B cell (primary cell): ENCODE data around the gene RHCE. TPM values are rescaled to one million over a fixed set of nuclear protein-coding genes. Genes with fewer than 3 reads are reported as not detected.

Experiments used
- ATAC-seq: fragments of 200-7000 bp; cut with Tn5 transposase; one replicate; pipeline ENCODE4 v1.10.0; 2021; ENCODE audit warnings: low read depth, mild to moderate bottlenecking, moderate number of reproducible peaks, moderate library complexity
- CTCF ChIA-PET: fragments of 350-600 bp; sonication (Branson Sonifier 250); formaldehyde crosslinking; loops from one replicate; lab custom pipeline; 2021; ENCODE audit warnings: antibody characterized with exemption, inconsistent platforms; lab: Charles Lee
- POLR2A ChIA-PET: fragments of 350-600 bp; sonication (Branson Sonifier 250); formaldehyde crosslinking; loops from one replicate; lab custom pipeline; 2021; ENCODE audit warnings: antibody characterized with exemption; lab: Charles Lee
- DNase-seq: peaks from one replicate; pipeline ENCODE4 v3.0.0; 2013
- H2AFZ ChIP-seq: 2 replicates; pipeline ENCODE4 v1.6.1; 2012; ENCODE audit warnings: mild to moderate bottlenecking, low read depth, low read length; ENCODE audit not compliant: insufficient read depth, poor library complexity, severe bottlenecking
- H3K27ac ChIP-seq, 2 donors: 1 replicate in 1 of 2; 2 replicates in 1 of 2; pipeline ENCODE4 v1.5.1; 2012 to 2013; ENCODE audit warnings: low read length in 2 of 2, mild to moderate bottlenecking in 2 of 2, moderate library complexity in 1 of 2
- H3K27me3 ChIP-seq, 4 experiments: fragments of 200-600 bp in 1 of 4; sonication (generic) in 1 of 4; replicated peaks in 1 of 4; 1 replicate in 2 of 4; 2 replicates in 2 of 4; pipeline versions ENCODE4 v1.6.1 to v1.7.0; 2013 to 2016; ENCODE audit warnings: low read length in 3 of 4, mild to moderate bottlenecking in 2 of 4, mixed read lengths in 1 of 4, moderate library complexity in 1 of 4; ENCODE audit not compliant: insufficient read depth in 4 of 4, control insufficient read depth in 3 of 4; ENCODE audit errors: control extremely low read depth in 1 of 4
- H3K36me3 ChIP-seq, 2 experiments: replicated peaks in 1 of 2; 1 replicate in 1 of 2; 2 replicates in 1 of 2; pipeline versions ENCODE4 v1.6.1 to v1.7.1; 2013; ENCODE audit warnings: low read length in 1 of 2; ENCODE audit not compliant: insufficient read depth in 2 of 2, control insufficient read depth in 1 of 2; ENCODE audit errors: control extremely low read depth in 1 of 2, extremely low read depth in 1 of 2
- H3K4me1 ChIP-seq, 2 donors: fragments of 200-600 bp in 1 of 2; sonication (generic) in 1 of 2; 1 replicate in 1 of 2; 2 replicates in 1 of 2; pipeline versions ENCODE4 v1.5.1 to v1.6.1; 2013 to 2017; ENCODE audit warnings: low read length in 2 of 2; ENCODE audit not compliant: control insufficient read depth in 2 of 2, insufficient read depth in 2 of 2
- H3K4me2 ChIP-seq: replicated peaks from 2 replicates; pipeline ENCODE3; 2012; ENCODE audit warnings: mild to moderate bottlenecking, low read depth, low read length; ENCODE audit not compliant: poor library complexity, severe bottlenecking
- H3K4me3 ChIP-seq, 5 experiments: fragments of 200-600 bp in 1 of 5; sonication (generic) in 1 of 5; 1 replicate in 3 of 5; 2 replicates in 2 of 5; pipeline versions ENCODE4 v1.5.1 to v1.7.0; 2011 to 2016; ENCODE audit warnings: low read length in 4 of 5, mild to moderate bottlenecking in 4 of 5, low read depth in 2 of 5, control low read depth in 1 of 5, moderate library complexity in 1 of 5; ENCODE audit not compliant: insufficient read depth in 1 of 5; ENCODE audit errors: control extremely low read depth in 1 of 5, extremely low read depth in 1 of 5
- H3K79me2 ChIP-seq: fragments of 200-600 bp; sonication (generic); one replicate; pipeline ENCODE4 v1.6.0; 2016; ENCODE audit warnings: low read length; ENCODE audit not compliant: control insufficient read depth, insufficient read depth
- H3K9ac ChIP-seq: fragments of 200-600 bp; sonication (generic); 2 replicates; pipeline ENCODE4 v1.6.1; 2017; ENCODE audit warnings: mild to moderate bottlenecking, low read length, moderate library complexity
- H3K9me3 ChIP-seq, 3 donors: one replicate each; pipeline versions ENCODE4 v1.6.1 to v1.7.1; 2013; ENCODE audit warnings: low read length in 2 of 3; ENCODE audit not compliant: control insufficient read depth in 2 of 3, insufficient read depth in 1 of 3; ENCODE audit errors: control extremely low read depth in 1 of 3
- H4K20me1 ChIP-seq: 2 replicates; pipeline ENCODE4 v1.6.0; 2012; ENCODE audit warnings: mild to moderate bottlenecking, low read length; ENCODE audit not compliant: insufficient read depth, control insufficient read depth, poor library complexity, severe bottlenecking
- H3K27ac Mint-ChIP-seq: one replicate; pipeline ENCODE4 v1.8.0; 2021; ENCODE audit warnings: mixed read lengths
- H3K27me3 Mint-ChIP-seq: one replicate; pipeline ENCODE4 v1.8.0; 2021; ENCODE audit warnings: mixed read lengths
- H3K4me1 Mint-ChIP-seq: one replicate; pipeline ENCODE4 v1.8.0; 2021; ENCODE audit warnings: mixed read lengths
- H3K4me3 Mint-ChIP-seq: one replicate; pipeline ENCODE4 v1.8.0; 2021; ENCODE audit warnings: mixed read lengths
- H3K9me3 Mint-ChIP-seq: one replicate; pipeline ENCODE4 v1.8.0; 2022; ENCODE audit warnings: mixed read lengths; ENCODE audit not compliant: insufficient read depth
- CTCF ChIP-seq: fragments of 200-600 bp; IDR thresholded peaks from one replicate; pipeline ENCODE4 v1.8.0; 2022; ENCODE audit warnings: antibody characterized with exemption, mild to moderate bottlenecking
- EZH2 ChIP-seq: IDR thresholded peaks from 2 replicates; pipeline ENCODE4 v1.6.1; 2012; ENCODE audit warnings: borderline replicate concordance, low read depth, mild to moderate bottlenecking, moderate library complexity, low read length; ENCODE audit not compliant: insufficient read depth, poor library complexity, severe bottlenecking
- WGBS: methylation state at CpG from one replicate; pipeline ENCODE4 v1.1.5; 2013; ENCODE audit warnings: missing lambda C conversion rate; ENCODE audit not compliant: insufficient coverage; 5-methylcytosine and 5-hydroxymethylcytosine counted together
- intact Hi-C: fragments of 100-400 bp; cut with micrococcal nuclease; formaldehyde crosslinking; loops from one replicate; pipeline ENCODE4 v1.10.0; 2022
- polyA plus RNA-seq: library from polyadenylated mRNA; depleted of rRNA; stranded (reverse); fragments of >200 nt; gene quantifications from 2 replicates; pipeline ENCODE4 v1.2.3, GENCODE V29; 2012
- total RNA-seq, 2 donors: library from RNA; stranded (reverse); fragments of 120-200 nt in 1 of 2; gene quantifications; 1 replicate in 1 of 2; 2 replicates in 1 of 2; pipeline versions ENCODE4 v1.2.3 to v1.2.4, GENCODE V29; 2013 to 2022

Gene RHCE
- total and polyA plus RNA-seq, 2 donors (not counting 1 experiment from before 2014, with no cell fraction given): 0.28 TPM; not detected in 1

- H3K27ac ChIP-seq: no peak overlapping the region
- Mint-ChIP-seq H3K4me1 (no peaks in the 10 kb centered on the region), H3K27me3 (no peaks in the 10 kb centered on the region), H3K4me3 (no peak overlapping the region), H3K9me3 (no peaks in the 10 kb centered on the region), H3K27ac (no peak overlapping the region)
- peaks cover 15% of the 10 kb centered on the region for H3K79me2 ChIP-seq
- no peaks in the 10 kb centered on the region for H3K4me1 ChIP-seq
- peaks cover 14 to 46% of the 10 kb centered on the region in 2 experiments for H3K36me3 ChIP-seq
- no peaks in the 10 kb centered on the region for H3K9me3 ChIP-seq
- POLR2A ChIA-PET: no interaction called here
- no peak overlapping the region for H3K4me3 ChIP-seq
- WGBS: 100% methylated on average over 2 of the region's 3 CpGs
- DNase-seq (no peak), ATAC-seq (no peak)
- TF ChIP-seq EZH2 (no peak), CTCF (no peak)
- intact Hi-C loops: no loop called here
- H3K27me3 ChIP-seq: no peaks in the 10 kb centered on the region
- H3K9ac ChIP-seq: no peak overlapping the region
- no peak overlapping the region for H2AFZ ChIP-seq
- H4K20me1 ChIP-seq: no peaks in the 10 kb centered on the region
- CTCF ChIA-PET: interaction anchor here (0.9 kb wide), 1 partner anchor 28 kb away, joined by 4 read pairs; no protein-coding TSS in a partner anchor
- H3K4me2 ChIP-seq: no peak overlapping the region
These were observed 39.4 kb upstream of the RHCE start for GRCh38 chr1:25460020-25460419.

GRCh38 chr1:25458541-25459298 is 38.1 kb upstream of the RHCE start:
- DNase-seq: no peak
- Histone ChIP-seq H3K27me3 (no peaks in the 10 kb centered on the region), H3K36me3 (peaks cover 14 to 52% of the 10 kb centered on the region in 2 experiments), H2AFZ (no peak overlapping the region), H3K4me3 (no peak overlapping the region), H4K20me1 (no peaks in the 10 kb centered on the region), H3K4me1 (no peaks in the 10 kb centered on the region), H3K27ac (no peak overlapping the region), H3K9ac (no peak overlapping the region), H3K4me2 (no peak overlapping the region), H3K9me3 (no peaks in the 10 kb centered on the region), H3K79me2 (peaks cover 7% of the 10 kb centered on the region)
- no peak for ATAC-seq
- Mint-ChIP-seq H3K4me3 (no peak overlapping the region), H3K27me3 (no peaks in the 10 kb centered on the region), H3K9me3 (no peaks in the 10 kb centered on the region), H3K4me1 (no peaks in the 10 kb centered on the region), H3K27ac (no peak overlapping the region)
- intact Hi-C loops: no loop called here
- ChIA-PET CTCF (no interaction called here), POLR2A (no interaction called here)
- 88% methylated on average over 6 of the region's 7 CpGs for WGBS
- TF ChIP-seq EZH2 (no peak), CTCF (no peak)
